ENCODE measurements around the gene GNB1. TPM values are rescaled to one million over a fixed set of nuclear protein-coding genes. Genes with fewer than 3 reads are reported as not detected.

GNB1 gene
- total RNA-seq, 1 donor from 2014 or later = 427 TPM

DNA sequence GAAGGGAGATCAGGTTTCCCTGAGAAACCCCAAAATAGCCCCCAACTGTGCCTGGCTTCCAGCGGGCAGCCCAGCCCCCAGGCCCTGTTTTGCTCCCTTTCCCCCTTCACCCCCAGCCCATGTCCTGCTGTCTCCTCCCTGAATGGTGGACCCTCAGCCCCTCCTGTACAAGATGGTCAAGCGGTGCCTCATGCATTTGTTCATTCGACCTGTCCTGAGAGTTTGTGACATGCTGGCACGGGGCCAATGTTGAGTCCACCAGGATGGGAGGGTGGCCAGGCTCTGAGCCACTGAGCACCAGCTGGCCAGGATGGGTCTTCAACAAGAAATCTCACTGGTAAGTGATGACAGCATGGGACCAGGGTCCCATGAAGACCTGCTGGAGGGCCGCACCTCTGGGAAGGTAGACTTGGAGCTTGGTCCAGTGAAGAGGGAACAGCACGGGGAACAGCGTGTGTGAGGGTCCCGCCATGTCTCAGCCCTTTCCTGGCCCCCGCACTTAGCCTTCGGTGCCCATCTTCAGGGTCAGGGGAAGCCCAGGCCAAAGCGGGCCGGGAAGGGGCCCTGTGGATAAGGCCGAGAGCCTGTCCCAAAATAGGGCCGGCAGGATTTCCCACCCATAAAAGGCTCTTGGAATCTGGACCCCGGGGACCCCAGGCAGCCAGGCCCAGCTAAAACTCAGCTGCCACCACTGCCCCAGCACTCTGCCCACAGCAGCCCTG, 24.2 kb upstream of the GNB1 start, which contains the start of gene CALML6:
TSS of gene CALML6 (plus strand) at position 290 of the 722 bp plus-strand sequence. CDS start at position 311, 21 bp downstream.
- H3K36me3 Mint-ChIP-seq (ENCODE audit: low read depth, unreplicated experiment) = no peaks in the 10 kb centered on the region
- H3K27ac Mint-ChIP-seq (ENCODE audit: unreplicated experiment) = no peak within 1 kb of the TSS
- DNase-seq (ENCODE audit: low spot score) = no peak
- peaks cover 8% of the 10 kb centered on the region for H3K27me3 Mint-ChIP-seq (ENCODE audit: unreplicated experiment)
- peaks cover 3% of the 10 kb centered on the region for H3K4me1 Mint-ChIP-seq (ENCODE audit: unreplicated experiment)
- TF ChIP-seq, protein P1, sequence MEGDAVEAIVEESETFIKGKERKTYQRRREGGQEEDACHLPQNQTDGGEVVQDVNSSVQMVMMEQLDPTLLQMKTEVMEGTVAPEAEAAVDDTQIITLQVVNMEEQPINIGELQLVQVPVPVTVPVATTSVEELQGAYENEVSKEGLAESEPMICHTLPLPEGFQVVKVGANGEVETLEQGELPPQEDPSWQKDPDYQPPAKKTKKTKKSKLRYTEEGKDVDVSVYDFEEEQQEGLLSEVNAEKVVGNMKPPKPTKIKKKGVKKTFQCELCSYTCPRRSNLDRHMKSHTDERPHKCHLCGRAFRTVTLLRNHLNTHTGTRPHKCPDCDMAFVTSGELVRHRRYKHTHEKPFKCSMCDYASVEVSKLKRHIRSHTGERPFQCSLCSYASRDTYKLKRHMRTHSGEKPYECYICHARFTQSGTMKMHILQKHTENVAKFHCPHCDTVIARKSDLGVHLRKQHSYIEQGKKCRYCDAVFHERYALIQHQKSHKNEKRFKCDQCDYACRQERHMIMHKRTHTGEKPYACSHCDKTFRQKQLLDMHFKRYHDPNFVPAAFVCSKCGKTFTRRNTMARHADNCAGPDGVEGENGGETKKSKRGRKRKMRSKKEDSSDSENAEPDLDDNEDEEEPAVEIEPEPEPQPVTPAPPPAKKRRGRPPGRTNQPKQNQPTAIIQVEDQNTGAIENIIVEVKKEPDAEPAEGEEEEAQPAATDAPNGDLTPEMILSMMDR (IDR thresholded peaks at IDR 0.05; ENCODE audit: unreplicated experiment) = no peak
- H3K4me3 Mint-ChIP-seq (ENCODE audit: unreplicated experiment) = no peak within 1 kb of the TSS
- no peaks in the 10 kb centered on the region for H3K9me3 Mint-ChIP-seq (ENCODE audit: unreplicated experiment)

- H3K36me3 Mint-ChIP-seq (ENCODE audit: low read depth, unreplicated experiment) = no peaks in the 10 kb centered on the region
- peaks cover 6% of the 10 kb centered on the region for H3K4me1 Mint-ChIP-seq (ENCODE audit: unreplicated experiment)
- peaks cover 10% of the 10 kb centered on the region for H3K27me3 Mint-ChIP-seq (ENCODE audit: unreplicated experiment)
- no peak overlapping the region for H3K27ac Mint-ChIP-seq (ENCODE audit: unreplicated experiment)
- TF ChIP-seq, protein P1 (IDR thresholded peaks at IDR 0.05; ENCODE audit: unreplicated experiment) = no peak
- H3K4me3 Mint-ChIP-seq (ENCODE audit: unreplicated experiment) = no peak overlapping the region
- no peaks in the 10 kb centered on the region for H3K9me3 Mint-ChIP-seq (ENCODE audit: unreplicated experiment)
- peak; percentile 6 for DNase-seq (ENCODE audit: low spot score)
These were observed 23.4 kb upstream of the GNB1 start for GRCh38 chr1:1914101-1914970.

GRCh38 chr1:1911350-1912041, 20.6 kb upstream of the GNB1 start:
- TF ChIP-seq, protein P1 (IDR thresholded peaks at IDR 0.05; ENCODE audit: unreplicated experiment) = no peak
- Mint-ChIP-seq H3K27ac (ENCODE audit: unreplicated experiment) (no peak overlapping the region), H3K27me3 (ENCODE audit: unreplicated experiment) (peaks cover 10% of the 10 kb centered on the region), H3K9me3 (ENCODE audit: unreplicated experiment) (no peaks in the 10 kb centered on the region), H3K4me3 (ENCODE audit: unreplicated experiment) (no peak overlapping the region), H3K36me3 (ENCODE audit: low read depth, unreplicated experiment) (no peaks in the 10 kb centered on the region), H3K4me1 (ENCODE audit: unreplicated experiment) (peaks cover 6% of the 10 kb centered on the region)
- DNase-seq (ENCODE audit: low spot score) = no peak

DNA sequence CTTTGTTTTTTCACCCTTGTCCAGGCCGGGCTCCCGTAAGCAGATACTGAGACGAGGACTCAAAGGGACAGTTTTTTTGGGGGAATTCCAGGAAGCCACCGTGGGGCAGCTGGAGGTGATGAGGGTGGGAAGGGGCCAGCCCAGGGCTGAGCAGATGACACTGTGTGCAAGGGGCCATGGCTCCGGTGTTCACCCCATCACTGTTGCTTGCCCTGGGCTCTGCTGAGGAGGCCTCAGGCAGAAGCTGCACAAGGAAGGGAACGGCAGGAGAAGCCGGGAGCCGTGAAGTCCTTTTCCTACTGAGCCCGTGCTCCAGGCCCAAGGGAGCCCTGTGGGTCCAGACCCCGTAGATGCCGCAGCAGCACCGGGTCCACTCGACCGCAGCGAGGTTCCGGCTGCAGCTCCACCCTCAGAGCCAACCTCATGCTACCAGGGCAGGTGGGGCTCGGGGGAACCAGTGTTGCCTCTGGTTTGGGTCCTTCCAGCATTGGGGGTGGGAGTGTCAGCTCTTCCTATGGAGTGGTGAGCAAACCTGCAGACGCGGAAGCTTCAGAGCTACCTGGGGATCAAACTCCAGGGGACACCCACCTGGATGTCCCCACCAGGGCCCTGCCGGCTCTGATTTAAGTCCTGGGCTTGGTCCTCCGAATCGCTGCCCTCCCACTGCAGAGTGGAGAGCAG, 19.9 kb upstream of the GNB1 start:
- Mint-ChIP-seq H3K36me3 (ENCODE audit: low read depth, unreplicated experiment) (peaks cover 3% of the 10 kb centered on the region), H3K4me1 (ENCODE audit: unreplicated experiment) (peaks cover 10% of the 10 kb centered on the region), H3K4me3 (ENCODE audit: unreplicated experiment) (no peak overlapping the region), H3K27me3 (ENCODE audit: unreplicated experiment) (peaks cover 13% of the 10 kb centered on the region), H3K27ac (ENCODE audit: unreplicated experiment) (no peak overlapping the region), H3K9me3 (ENCODE audit: unreplicated experiment) (no peaks in the 10 kb centered on the region)
- no peak for DNase-seq (ENCODE audit: low spot score)
- TF ChIP-seq, protein P1 (IDR thresholded peaks at IDR 0.05; ENCODE audit: unreplicated experiment) = no peak

All from endothelial cell (in vitro differentiated cells).